ENCODE data around the gene PSIP1.
"Not testable (repeated sequence)": the region's sequence is repeated elsewhere in the genome, so short reads cannot be mapped to it uniquely, and the experiment has no call there.

PSIP1 gene

DNA sequence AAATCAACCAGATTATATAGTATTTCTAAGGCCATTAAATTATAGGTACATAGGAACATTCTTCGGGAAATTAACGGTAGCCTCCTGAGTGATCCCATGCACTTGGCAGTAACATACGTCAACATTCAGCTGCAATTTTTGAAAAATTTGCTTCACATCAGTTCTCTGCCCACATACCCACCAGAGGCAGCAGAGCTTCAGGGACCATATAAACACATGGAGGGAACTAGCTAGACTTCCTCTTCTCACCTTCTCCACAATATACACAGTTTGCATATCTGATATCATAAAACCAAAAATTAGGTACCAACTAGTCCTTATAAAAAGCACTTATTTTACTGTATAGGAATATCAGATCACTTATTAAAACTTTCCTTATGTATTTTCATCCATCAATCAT, 4.8 kb downstream of the PSIP1 start:
- DNase-seq (ENCODE audit: low read depth, low spot score) = no peak

- no peak for DNase-seq (ENCODE audit: low read depth, low spot score)
These were observed 9.0 kb downstream of the PSIP1 start for GRCh38 chr9:15501803-15502202.

DNA sequence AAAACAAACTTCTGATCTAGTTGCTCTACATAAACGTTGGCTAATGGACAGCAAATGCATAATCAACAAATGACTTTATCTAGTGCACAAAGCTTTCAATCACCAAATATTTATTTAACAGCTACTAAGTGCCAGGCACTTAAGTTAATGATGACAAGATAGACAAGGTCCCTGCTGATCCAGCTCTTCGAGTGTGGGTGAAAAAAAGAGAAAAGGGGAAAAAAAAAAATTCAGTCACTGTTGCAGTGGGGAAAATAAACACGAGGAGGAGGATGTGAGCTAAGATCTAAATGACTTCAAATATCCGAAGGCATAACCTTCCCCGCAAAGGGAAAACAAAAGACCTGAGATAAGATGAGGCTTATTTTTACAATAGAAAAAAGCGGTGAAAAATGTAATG, 9.6 kb downstream of the PSIP1 start:
- DNase-seq (ENCODE audit: low read depth, low spot score) = no peak

DNA sequence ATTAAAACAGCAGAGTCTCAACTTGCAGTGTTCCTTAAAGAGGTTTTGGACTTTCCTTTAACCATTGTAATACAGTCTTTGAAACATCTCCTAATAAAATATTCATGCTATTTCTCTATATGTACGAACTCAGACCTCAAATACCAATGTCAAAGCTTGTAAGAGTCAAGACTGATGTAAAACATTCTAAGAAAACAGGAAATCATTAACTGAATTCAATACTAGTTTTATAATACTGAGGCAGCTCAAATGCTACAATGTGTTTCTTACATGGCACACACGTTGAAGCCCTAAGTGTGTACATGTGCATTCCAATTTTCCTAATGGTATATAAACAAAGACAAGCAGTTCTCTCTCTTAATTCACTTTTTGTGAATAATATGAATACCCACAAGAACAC, 11.6 kb downstream of the PSIP1 start:
- DNase-seq (ENCODE audit: low read depth, low spot score) = no peak

DNA sequence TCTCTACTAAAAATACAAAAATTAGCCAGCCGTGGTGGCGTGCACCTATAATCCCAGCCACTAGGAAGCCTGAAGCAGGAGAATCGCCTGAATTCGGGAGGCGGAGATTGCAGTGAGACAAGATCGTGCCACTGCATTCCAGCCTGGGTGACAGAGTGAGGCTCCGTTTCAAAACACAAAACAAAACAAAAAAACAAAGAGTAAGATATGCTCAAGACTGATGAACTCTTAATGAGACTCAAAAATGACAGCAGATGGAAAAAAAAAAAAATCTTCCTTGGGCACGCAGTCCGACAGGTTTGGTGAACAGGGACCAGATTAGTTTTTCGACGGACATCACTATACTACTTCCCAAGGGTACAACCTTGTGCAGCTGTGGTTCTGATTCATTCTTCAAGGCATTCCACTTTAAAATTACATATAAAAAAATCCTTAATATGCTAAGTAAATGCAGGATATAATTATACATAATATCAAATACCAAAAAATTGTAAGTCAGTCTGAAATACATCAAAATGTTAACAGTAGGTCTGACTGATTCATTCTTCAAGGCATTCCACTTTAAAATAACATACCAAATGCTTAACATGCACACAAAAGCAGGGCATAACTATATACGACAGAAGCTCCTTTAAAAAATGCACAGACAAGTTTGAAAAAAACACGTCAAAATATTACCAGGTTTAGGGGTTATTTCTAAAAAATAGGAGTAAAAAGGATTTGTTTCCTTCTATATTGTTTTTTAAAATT, 12.3 kb downstream of the PSIP1 start:
- no peak for DNase-seq (ENCODE audit: low read depth, low spot score)

- DNase-seq (ENCODE audit: low read depth, low spot score) = no peak
These were observed 18.2 kb downstream of the PSIP1 start for GRCh38 chr9:15492485-15493150.

DNA sequence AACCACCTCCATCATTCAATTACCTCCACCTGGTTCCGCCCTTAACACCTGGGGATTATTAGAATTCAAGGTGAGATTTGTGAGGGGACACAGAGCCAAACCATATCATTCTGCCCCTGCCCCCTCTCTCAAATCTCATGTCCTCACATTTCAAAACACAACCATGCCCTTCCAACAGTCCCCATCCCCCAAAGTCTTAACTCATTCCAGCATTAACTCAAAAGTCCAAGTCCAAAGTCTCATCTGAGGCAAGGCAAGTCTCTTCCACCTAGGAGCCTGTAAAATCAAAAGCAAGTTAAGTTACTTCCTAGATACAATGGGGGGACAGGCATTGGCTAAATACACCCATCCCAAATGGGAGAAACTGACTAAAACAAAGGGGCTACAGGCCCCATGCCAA, 18.8 kb downstream of the PSIP1 start:
- no peak for DNase-seq (ENCODE audit: low read depth, low spot score)

DNA sequence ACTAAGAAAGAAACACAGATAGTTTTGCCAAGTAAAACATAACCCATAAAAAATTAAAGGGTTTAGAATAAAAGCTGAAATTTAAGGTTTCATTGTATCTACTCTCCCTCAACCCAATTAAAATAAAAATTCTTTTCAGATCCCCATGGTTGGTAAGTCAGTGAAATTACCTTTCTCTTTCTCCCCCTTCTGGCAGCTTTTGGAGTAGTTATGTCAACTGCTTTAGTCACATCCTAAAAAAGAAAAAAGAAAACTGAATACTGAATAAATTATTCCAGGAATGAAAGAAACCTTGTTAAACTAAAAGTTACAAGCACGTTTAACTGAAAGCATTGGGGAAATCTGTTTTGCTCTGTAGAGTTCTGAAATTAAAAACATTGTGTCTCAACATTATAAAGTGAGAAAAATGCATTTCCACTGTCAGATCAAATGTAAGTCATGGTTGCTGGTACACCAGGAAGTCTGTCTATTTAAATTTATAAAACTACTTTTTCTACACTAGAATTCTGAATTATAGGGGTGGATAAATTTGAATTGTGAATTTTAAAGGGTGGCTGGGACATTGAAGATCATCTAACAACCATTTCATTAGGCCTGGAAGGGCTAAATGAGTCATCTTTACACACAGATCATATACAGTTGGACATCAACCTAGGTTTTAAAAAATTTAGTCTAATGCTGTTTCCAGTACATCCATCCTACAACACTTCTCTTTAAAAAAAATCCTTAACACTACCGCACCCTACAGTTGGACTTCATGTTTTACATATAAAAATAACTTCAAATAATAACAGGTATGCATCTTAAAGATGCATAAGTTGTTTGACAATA, 24.7 kb downstream of the PSIP1 start:
- no peak for DNase-seq (ENCODE audit: low read depth, low spot score)

GRCh38 chr9:15484802-15485201, 26.0 kb downstream of the PSIP1 start:
- DNase-seq (ENCODE audit: low read depth, low spot score) = no peak

DNA sequence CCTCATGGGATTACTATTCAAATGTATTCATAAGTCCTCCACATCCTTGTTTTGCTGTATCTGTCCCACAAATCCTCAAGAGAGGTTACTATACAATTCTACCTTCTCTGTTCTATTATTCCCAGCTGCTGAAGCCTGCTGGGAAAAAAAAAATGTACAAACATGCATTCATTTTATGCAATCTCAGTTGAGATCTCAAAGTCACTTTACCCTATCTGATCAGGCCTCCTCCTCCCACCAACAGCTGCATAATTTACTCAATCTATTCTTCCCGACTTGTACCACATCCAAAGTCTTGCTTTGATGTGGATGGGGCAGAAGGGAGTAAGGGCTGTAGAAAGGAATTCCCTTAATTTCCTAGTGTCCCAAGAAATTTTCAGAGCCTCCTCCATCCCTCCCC, 28.6 kb downstream of the PSIP1 start:
- no peak for DNase-seq (ENCODE audit: low read depth, low spot score)

DNA sequence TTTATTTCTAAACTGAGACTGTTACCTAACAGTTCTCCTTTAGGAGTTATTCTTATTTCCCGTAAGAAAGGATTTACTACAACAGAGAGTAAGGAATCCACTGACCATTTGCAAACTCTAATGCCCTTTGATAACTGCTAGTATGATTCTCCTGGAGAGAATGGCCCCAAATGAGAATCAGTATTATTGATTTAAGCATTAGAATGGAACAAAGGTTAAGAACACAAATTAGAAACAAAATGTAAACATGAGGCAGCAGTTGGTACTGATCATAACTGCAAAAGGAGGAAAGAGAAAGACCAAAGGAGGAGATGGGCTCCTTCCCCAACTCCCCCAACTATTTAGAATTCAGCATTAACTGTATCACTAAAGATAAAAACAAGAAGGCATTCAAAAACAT, 30.7 kb downstream of the PSIP1 start:
- DNase-seq (ENCODE audit: low read depth, low spot score) = no peak

DNA sequence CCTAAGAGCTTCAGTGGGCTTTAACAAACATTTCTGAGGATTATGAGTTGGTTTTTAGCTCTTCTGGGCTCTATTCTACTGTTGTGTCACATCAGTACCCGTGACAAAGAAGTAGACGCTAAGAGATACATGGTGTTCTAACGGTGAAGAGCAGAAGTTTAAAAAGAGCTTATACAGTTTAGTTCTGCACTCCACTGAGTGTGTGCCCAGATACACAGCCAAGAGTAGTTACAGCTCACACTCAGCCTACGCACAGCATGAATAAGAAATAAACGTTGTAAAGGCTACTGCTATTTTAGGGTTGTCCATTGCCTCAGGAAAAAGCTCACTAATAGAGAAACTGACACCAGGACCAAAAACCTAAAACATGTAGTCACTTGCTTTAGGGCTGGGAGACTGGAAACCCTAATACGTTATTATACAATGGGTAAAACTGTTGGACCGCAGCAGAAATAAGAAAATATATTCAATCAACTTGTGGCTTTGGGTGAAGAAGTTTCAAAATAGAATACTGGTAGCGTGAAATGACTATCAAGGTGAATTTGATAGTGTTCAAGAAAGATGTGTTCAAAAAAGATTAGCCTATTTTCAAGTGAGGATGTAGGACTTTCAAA, 34.7 kb downstream of the PSIP1 start:
- DNase-seq (ENCODE audit: low read depth, low spot score) = no peak

GRCh38 chr9:15469862-15470261, 40.9 kb downstream of the PSIP1 start:
- DNase-seq (ENCODE audit: low read depth, low spot score) = no peak

DNA sequence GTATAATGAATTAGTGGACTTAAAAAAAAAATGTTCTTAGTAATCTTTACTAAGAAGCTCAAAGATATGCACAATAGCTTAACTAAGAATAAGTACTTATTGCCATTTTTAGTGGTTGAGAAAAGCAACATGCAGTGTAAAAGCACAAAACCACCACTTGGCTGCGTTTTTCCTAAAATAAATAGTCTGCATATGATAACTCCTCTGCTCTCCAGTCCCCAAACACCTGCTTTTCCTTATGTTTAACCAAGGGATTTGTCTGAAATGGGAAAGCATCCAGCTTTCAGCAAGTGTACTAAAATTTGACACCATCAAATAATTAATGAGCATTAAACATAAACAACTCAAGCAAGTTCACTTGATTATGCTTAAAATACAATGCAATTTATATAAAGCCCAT, 41.4 kb downstream of the PSIP1 start:
- no peak for DNase-seq (ENCODE audit: low read depth, low spot score)

DNA sequence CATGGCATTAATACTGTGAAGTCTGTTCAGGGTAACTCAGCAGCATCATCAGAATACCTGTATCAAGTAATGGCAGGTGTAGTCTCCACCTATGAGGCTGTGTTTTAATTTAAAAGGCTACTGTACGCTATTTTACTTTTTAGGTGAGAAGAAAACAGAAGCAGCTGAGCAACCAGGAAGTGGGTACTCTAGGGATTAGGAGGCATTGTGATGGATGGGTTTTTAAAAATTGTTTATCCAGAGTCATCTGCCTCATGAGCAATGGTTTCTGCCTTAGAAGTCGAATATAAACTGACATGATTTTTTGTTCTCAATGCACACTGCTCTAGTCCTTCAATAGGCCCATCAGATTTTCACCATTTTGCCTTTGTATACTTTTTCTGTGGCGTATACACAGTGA, 42.6 kb downstream of the PSIP1 start:
- no peak for DNase-seq (ENCODE audit: low read depth, low spot score)

DNA sequence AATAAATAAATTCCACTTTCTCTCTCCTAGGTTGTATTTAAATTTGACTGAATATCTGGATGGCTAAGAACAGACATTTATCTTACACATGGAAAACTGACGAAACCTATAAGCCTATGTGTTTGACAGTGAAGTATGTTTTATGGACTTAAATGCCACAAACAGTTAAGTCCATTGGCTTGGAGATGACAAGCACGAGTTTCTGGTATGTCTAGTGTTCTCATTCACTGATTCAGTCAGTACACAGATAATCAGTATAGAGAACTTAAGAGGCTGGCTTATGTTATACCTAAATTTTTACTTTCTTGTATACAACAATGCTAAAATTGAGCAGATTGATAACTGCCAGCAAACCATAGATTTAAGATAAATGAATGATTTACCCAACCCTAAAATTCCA, 49.2 kb downstream of the PSIP1 start:
- DNase-seq (ENCODE audit: low read depth, low spot score) = no peak

- DNase-seq (ENCODE audit: low read depth, low spot score) = no peak
These were observed 49.7 kb downstream of the PSIP1 start for GRCh38 chr9:15461056-15461455.

- no peak for DNase-seq (ENCODE audit: low read depth, low spot score)
These were observed 56.8 kb downstream of the PSIP1 start for GRCh38 chr9:15453956-15454355.

GRCh38 chr9:15444141-15444540, 66.6 kb downstream of the PSIP1 start:
- DNase-seq (ENCODE audit: low read depth, low spot score) = no peak

- DNase-seq (ENCODE audit: low read depth, low spot score) = not testable (repeated sequence)
These were observed 68.5 kb downstream of the PSIP1 start for GRCh38 chr9:15442264-15442663.

DNA sequence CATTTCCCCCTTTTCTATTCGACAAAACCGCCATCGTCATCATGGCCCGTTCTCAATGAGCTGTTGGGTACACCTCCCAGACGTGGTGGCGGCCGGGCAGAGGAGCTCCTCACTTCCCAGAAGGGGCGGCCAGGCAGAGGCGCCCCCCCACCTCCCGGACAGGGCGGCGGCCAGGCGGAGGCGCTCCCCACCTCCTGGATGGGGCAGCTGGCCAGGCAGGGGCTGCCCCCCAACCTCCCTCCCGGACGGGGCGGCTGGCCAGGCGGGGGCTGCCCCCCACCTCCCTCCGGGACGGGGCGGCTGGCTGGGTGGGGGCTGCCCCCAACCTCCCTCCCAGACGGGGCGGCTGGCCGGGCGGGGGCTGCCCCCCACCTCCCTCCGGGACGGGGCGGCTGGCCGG, 68.9 kb downstream of the PSIP1 start:
- not testable (repeated sequence) for DNase-seq (ENCODE audit: low read depth, low spot score)

DNA sequence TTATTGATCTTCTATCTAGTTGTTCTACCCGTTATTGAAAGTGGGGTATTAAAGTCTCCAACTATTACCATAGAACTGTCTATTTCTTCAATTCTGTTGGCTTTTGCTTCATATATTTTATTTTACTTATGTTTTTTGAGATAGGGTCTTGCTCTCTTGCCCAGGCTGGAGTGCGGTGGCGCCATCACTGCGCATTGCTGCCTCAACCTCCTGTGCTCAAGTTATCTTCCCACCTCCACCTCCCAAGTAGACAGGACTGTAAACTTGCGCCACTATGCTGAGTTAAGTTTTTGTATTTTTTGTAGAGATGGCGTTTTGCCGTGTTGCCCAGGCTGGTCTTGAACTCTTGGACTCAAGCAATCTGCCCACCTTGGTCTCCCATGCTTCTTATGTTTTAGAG, 71.9 kb downstream of the PSIP1 start:
- no peak for DNase-seq (ENCODE audit: low read depth, low spot score)

All from activated naive CD8-positive, alpha-beta T cell treated with anti-CD3 and anti-CD28 coated beads, Interleukin-2, amount 50 U/mL, for 16 hours (primary cell).